BLaER1 treated with 17β-estradiol and CSF1 and Interleukin-3, amounts not matched to agents 10 nM and 100 nM (cell line): ENCODE measurements around the gene RDH11.

Source experiments
- H3K27ac ChIP-seq, 11 experiments: shearing (Covaris generic); formaldehyde crosslinking; 2 replicates each; pipeline ENCODE4 v1.8.1; 2022
- H3K27me3 ChIP-seq, 11 experiments: shearing (Covaris generic); formaldehyde crosslinking; 2 replicates each; pipeline ENCODE4 v1.8.1; 2022
- H3K36me3 ChIP-seq, 11 experiments: shearing (Covaris generic); formaldehyde crosslinking; 2 replicates each; pipeline ENCODE4 v1.8.1; 2022
- H3K4me1 ChIP-seq, 10 experiments: shearing (Covaris generic); formaldehyde crosslinking; 2 replicates each; pipeline ENCODE4 v1.8.1; 2022
- H3K4me2 ChIP-seq, 11 experiments: shearing (Covaris generic); formaldehyde crosslinking; 2 replicates each; pipeline ENCODE4 v1.8.1; 2022
- H3K4me3 ChIP-seq, 10 experiments: shearing (Covaris generic); formaldehyde crosslinking; 2 replicates each; pipeline ENCODE4 v1.8.1; 2022
- H3K9ac ChIP-seq, 11 experiments: shearing (Covaris generic); formaldehyde crosslinking; 2 replicates each; pipeline ENCODE4 v1.8.1; 2022
- H3K9me3 ChIP-seq, 11 experiments: shearing (Covaris generic); formaldehyde crosslinking; replicated peaks in 1 of 11; 2 replicates each; pipeline ENCODE4 v1.8.1; 2022
- H4K20me1 ChIP-seq, 11 experiments: shearing (Covaris generic); formaldehyde crosslinking; 2 replicates each; pipeline ENCODE4 v1.8.1; 2022
- Cebpa-rat ChIP-seq, 11 experiments: shearing (Covaris generic); IDR thresholded peaks; 2 replicates each; pipeline ENCODE4 v1.8.1; 2022

The RDH11 gene

GRCh38 chr14:67695394-67695949 is at the start of gene RDH11:
Gene RDH11, minus strand, starts transcription at chr14:67695764. Its CDS starts 61 bp downstream, at chr14:67695703.
- Histone ChIP-seq H3K4me3 (peak within 1 kb of the TSS; percentile 71 to 97 (median 91)), H3K4me2 (peak within 1 kb of the TSS; percentile 72 to 96 (median 87)), H3K27me3 (no peaks in the 10 kb centered on the region), H3K27ac (peak within 1 kb of the TSS; percentile 32 to 87 (median 83); a peak in 20 of 22 replicates), H3K9me3 (0 out of 22 replicates have a peak, but pooled peaks cover 0 to 8% (median 0%) of the 10 kb centered on the region in 11 experiments), H3K36me3 (peaks cover 21 to 35% (median 28%) of the 10 kb centered on the region in 11 experiments), H4K20me1 (peaks cover 0 to 28% (median 15%) of the 10 kb centered on the region in 11 experiments; a peak in 8 of 22 replicates), H3K4me1 (peaks cover 11 to 65% (median 16%) of the 10 kb centered on the region in 10 experiments; a peak in 19 of 20 replicates), H3K9ac (peak within 1 kb of the TSS; percentile 78 to 91 (median 85))
- TF ChIP-seq Cebpa-rat (IDR thresholded peaks at IDR 0.05), result peak in 10 of 11 experiments; percentile 11 to 83 (median 63); a peak in 13 of 22 replicates

GRCh38 chr14:67744046-67744445 is 48.5 kb upstream of the RDH11 start:
- Histone ChIP-seq H3K27ac (no peak overlapping the region), H3K36me3 (peaks cover 9 to 20% (median 14%) of the 10 kb centered on the region in 11 experiments), H3K4me2 (no peak overlapping the region), H3K27me3 (no peaks in the 10 kb centered on the region), H4K20me1 (no peaks in the 10 kb centered on the region), H3K4me3 (no peak overlapping the region), H3K9me3 (no peaks in the 10 kb centered on the region), H3K4me1 (peaks cover 0 to 9% (median 6%) of the 10 kb centered on the region in 10 experiments; a peak in 9 of 20 replicates), H3K9ac (no peak overlapping the region)
- no peak for TF ChIP-seq Cebpa-rat (IDR thresholded peaks at IDR 0.05)

GRCh38 chr14:67738740-67739504 is 43.4 kb upstream of the RDH11 start:
- Histone ChIP-seq H3K27ac (peak overlapping the region in 3 of 11 experiments; percentile 5 to 32 (median 11); a peak in 1 of 22 replicates), H3K36me3 (no peaks in the 10 kb centered on the region), H4K20me1 (no peaks in the 10 kb centered on the region), H3K4me2 (peak overlapping the region in 7 of 11 experiments; percentile 2 to 34 (median 28); a peak in 12 of 22 replicates), H3K4me1 (peaks cover 0 to 11% (median 9%) of the 10 kb centered on the region in 10 experiments; a peak in 9 of 20 replicates), H3K4me3 (no peak overlapping the region), H3K9ac (no peak overlapping the region), H3K9me3 (no peaks in the 10 kb centered on the region), H3K27me3 (no peaks in the 10 kb centered on the region)
- peak in 1 of 11 experiments; percentile 39; a peak in 1 of 22 replicates for TF ChIP-seq Cebpa-rat (IDR thresholded peaks at IDR 0.05)

GRCh38 chr14:67736771-67737170 is 41.2 kb upstream of the RDH11 start:
- peaks cover 0 to 11% (median 9%) of the 10 kb centered on the region in 10 experiments; a peak in 9 of 20 replicates for H3K4me1 ChIP-seq
- H4K20me1 ChIP-seq, result no peaks in the 10 kb centered on the region
- H3K36me3 ChIP-seq, result no peaks in the 10 kb centered on the region
- TF ChIP-seq Cebpa-rat (IDR thresholded peaks at IDR 0.05), result no peak
- H3K9me3 ChIP-seq, result no peaks in the 10 kb centered on the region
- H3K27me3 ChIP-seq, result no peaks in the 10 kb centered on the region
- H3K4me2 ChIP-seq, result no peak overlapping the region
- no peak overlapping the region for H3K9ac ChIP-seq
- no peak overlapping the region for H3K27ac ChIP-seq
- H3K4me3 ChIP-seq, result no peak overlapping the region

GRCh38 chr14:67735336-67736147 is 40.0 kb upstream of the RDH11 start:
- no peaks in the 10 kb centered on the region for H4K20me1 ChIP-seq
- H3K9ac ChIP-seq, result no peak overlapping the region
- no peaks in the 10 kb centered on the region for H3K36me3 ChIP-seq
- H3K27me3 ChIP-seq, result no peaks in the 10 kb centered on the region
- no peak overlapping the region for H3K4me2 ChIP-seq
- TF ChIP-seq Cebpa-rat (IDR thresholded peaks at IDR 0.05), result no peak
- H3K4me3 ChIP-seq, result no peak overlapping the region
- peaks cover 0 to 11% (median 9%) of the 10 kb centered on the region in 10 experiments; a peak in 9 of 20 replicates for H3K4me1 ChIP-seq
- no peak overlapping the region for H3K27ac ChIP-seq
- no peaks in the 10 kb centered on the region for H3K9me3 ChIP-seq

- H3K27ac ChIP-seq, result no peak overlapping the region
- no peak overlapping the region for H3K9ac ChIP-seq
- H3K9me3 ChIP-seq, result no peaks in the 10 kb centered on the region
- no peaks in the 10 kb centered on the region for H3K36me3 ChIP-seq
- H3K4me2 ChIP-seq, result no peak overlapping the region
- H4K20me1 ChIP-seq, result no peaks in the 10 kb centered on the region
- H3K27me3 ChIP-seq, result no peaks in the 10 kb centered on the region
- no peak overlapping the region for H3K4me3 ChIP-seq
- peaks cover 0 to 11% (median 8%) of the 10 kb centered on the region in 10 experiments; a peak in 9 of 20 replicates for H3K4me1 ChIP-seq
- TF ChIP-seq Cebpa-rat (IDR thresholded peaks at IDR 0.05), result no peak
These were observed 39.1 kb upstream of the RDH11 start for GRCh38 chr14:67734675-67735074.

- Histone ChIP-seq H3K9ac (no peak overlapping the region), H3K27ac (no peak overlapping the region), H3K4me3 (no peak overlapping the region), H3K36me3 (no peaks in the 10 kb centered on the region), H3K27me3 (no peaks in the 10 kb centered on the region), H4K20me1 (no peaks in the 10 kb centered on the region), H3K4me2 (no peak overlapping the region), H3K4me1 (no peaks in the 10 kb centered on the region), H3K9me3 (no peaks in the 10 kb centered on the region)
- TF ChIP-seq Cebpa-rat (IDR thresholded peaks at IDR 0.05), result no peak
These were observed 38.1 kb upstream of the RDH11 start for GRCh38 chr14:67733616-67734015.

GRCh38 chr14:67729072-67729885 is 33.7 kb upstream of the RDH11 start:
- Histone ChIP-seq H3K9ac (no peak overlapping the region), H3K4me2 (no peak overlapping the region)

More at GRCh38 chr14:67729072-67729885, 33.7 kb upstream of the RDH11 start:
- Histone ChIP-seq H4K20me1 (no peaks in the 10 kb centered on the region), H3K27ac (no peak overlapping the region), H3K27me3 (no peaks in the 10 kb centered on the region), H3K36me3 (no peaks in the 10 kb centered on the region), H3K4me3 (no peak overlapping the region), H3K4me1 (no peaks in the 10 kb centered on the region), H3K9me3 (peaks cover 0 to 10% (median 0%) of the 10 kb centered on the region in 11 experiments; a peak in 6 of 22 replicates)
- TF ChIP-seq Cebpa-rat (IDR thresholded peaks at IDR 0.05), result no peak
